GM23248 (cell line): Measurements from ENCODE around the gene NOP10.

Experiments
- EZH2 ChIP-seq: fragments of 200-600 bp; sonication (generic); IDR thresholded peaks from 2 replicates; pipeline ENCODE4 v1.6.1; 2018; ENCODE audit warnings: antibody characterized with exemption, mild to moderate bottlenecking; ENCODE audit not compliant: insufficient read depth, poor library complexity, severe bottlenecking
- EZH2phosphoT487 ChIP-seq: fragments of 200-600 bp; sonication (generic); IDR thresholded peaks from 2 replicates; pipeline ENCODE4 v1.6.1; 2018; ENCODE audit warnings: antibody characterized with exemption, moderate library complexity, mild to moderate bottlenecking, low read depth; ENCODE audit not compliant: insufficient read depth

GRCh38 chr15:34334672-34335071 is 8.3 kb downstream of the NOP10 start:
- TF ChIP-seq EZH2phosphoT487 (no peak), EZH2 (no peak)
